Amniotic stem cell (primary cell): ENCODE measurements around the gene INPP5J.
"Not testable (repeated sequence)": the region's sequence is repeated elsewhere in the genome, so short reads cannot be mapped to it uniquely, and the experiment has no call there.

Source experiments
- DNase-seq: peaks from one replicate; lab custom pipeline; 2025; lab: John Stamatoyannopoulos, UW

The INPP5J gene

GRCh38 chr22:31102441-31103081 is 20.2 kb upstream of the INPP5J start:
- DNase-seq = peak; percentile 83

- no peak for DNase-seq
These were observed 19.7 kb upstream of the INPP5J start for GRCh38 chr22:31103111-31103510.

GRCh38 chr22:31103899-31104694 is 18.7 kb upstream of the INPP5J start:
- DNase-seq = no peak

GRCh38 chr22:31104869-31105268 is 17.9 kb upstream of the INPP5J start:
- DNase-seq = no peak

GRCh38 chr22:31105282-31105929 is 17.4 kb upstream of the INPP5J start:
- no peak for DNase-seq

- no peak for DNase-seq
These were observed 16.7 kb upstream of the INPP5J start for GRCh38 chr22:31106001-31106571.

GRCh38 chr22:31106731-31107177 is 16.0 kb upstream of the INPP5J start:
- DNase-seq = no peak

GRCh38 chr22:31107178-31107893 is 15.4 kb upstream of the INPP5J start, which contains the start of gene SELENOM:
Gene SELENOM (minus strand): TSS chr22:31107568. CDS start chr22:31107505, 63 bp downstream.
- DNase-seq = peak; percentile 97

GRCh38 chr22:31107894-31108218 is 14.9 kb upstream of the INPP5J start:
- DNase-seq = no peak

GRCh38 chr22:31112547-31113091 is 10.1 kb upstream of the INPP5J start:
- not testable (repeated sequence) for DNase-seq

- no peak for DNase-seq
These were observed 4.5 kb upstream of the INPP5J start for GRCh38 chr22:31118046-31118820.

GRCh38 chr22:31119026-31119717 is 3.6 kb upstream of the INPP5J start:
- DNase-seq = no peak

GRCh38 chr22:31120230-31120629 is 2.5 kb upstream of the INPP5J start:
- no peak for DNase-seq

- no peak for DNase-seq
These were observed 2.1 kb upstream of the INPP5J start for GRCh38 chr22:31120642-31121041.

- no peak for DNase-seq
These were observed 1.4 kb upstream of the INPP5J start for GRCh38 chr22:31121403-31121802.

- DNase-seq = no peak
These were observed 602 bp upstream of the INPP5J start for GRCh38 chr22:31122196-31122531.

GRCh38 chr22:31123292-31123602 is 481 bp downstream of the INPP5J start:
- DNase-seq = no peak

GRCh38 chr22:31124290-31124689 is 1.5 kb downstream of the INPP5J start:
- DNase-seq = no peak

GRCh38 chr22:31124811-31125465 is 2.2 kb downstream of the INPP5J start:
- DNase-seq = no peak

GRCh38 chr22:31125521-31126117 is 2.9 kb downstream of the INPP5J start:
- DNase-seq = no peak
